Chondrocyte (in vitro differentiated cells): ENCODE results near the gene UCN3. TPM values are rescaled to one million over a fixed set of nuclear protein-coding genes. Genes with fewer than 3 reads are reported as not detected.

ENCODE experiments used
- DNase-seq: peaks from one replicate; pipeline ENCODE4 v3.0.0; 2021; ENCODE audit warnings: mixed read lengths, low spot score
- H3K27ac Mint-ChIP-seq: one replicate; pipeline ENCODE4 v1.8.0; 2021; ENCODE audit warnings: mild to moderate bottlenecking, moderate library complexity, mixed read lengths; ENCODE audit not compliant: unreplicated experiment
- H3K27me3 Mint-ChIP-seq: 2 replicates; pipeline ENCODE4 v1.8.0; 2021; ENCODE audit warnings: low read depth, mixed read lengths
- H3K36me3 Mint-ChIP-seq: 2 replicates; pipeline ENCODE4 v1.8.0; 2021; ENCODE audit warnings: low read depth, mixed read lengths
- H3K4me1 Mint-ChIP-seq: 2 replicates; pipeline ENCODE4 v1.8.0; 2021; ENCODE audit warnings: low read depth, mild to moderate bottlenecking, mixed read lengths
- H3K4me3 Mint-ChIP-seq: one replicate; pipeline ENCODE4 v1.8.0; 2021; ENCODE audit warnings: mild to moderate bottlenecking, moderate library complexity, mixed read lengths; ENCODE audit not compliant: unreplicated experiment
- H3K9me3 Mint-ChIP-seq: 2 replicates; pipeline ENCODE4 v1.8.0; 2021; ENCODE audit warnings: low read depth, mixed read lengths
- CTCF ChIP-seq: fragments of 200-600 bp; sonication (generic); IDR thresholded peaks from 2 replicates; pipeline ENCODE4 v1.5.0; 2021; ENCODE audit warnings: antibody characterized with exemption, mild to moderate bottlenecking, moderate library complexity
- total RNA-seq: library from RNA; stranded (reverse); gene quantifications from 3 replicates; pipeline ENCODE4 v1.2.1, GENCODE V29; 2021

UCN3 gene
- total RNA-seq, 1 donor from 2014 or later = not detected

GRCh38 chr10:5393529-5393928 is 28.8 kb downstream of the UCN3 start:
- Mint-ChIP-seq H3K27me3 (peaks cover 9% of the 10 kb centered on the region), H3K4me1 (no peaks in the 10 kb centered on the region), H3K27ac (no peak overlapping the region), H3K9me3 (peaks cover 44% of the 10 kb centered on the region), H3K4me3 (no peak overlapping the region), H3K36me3 (peaks cover 11% of the 10 kb centered on the region)
- no peak for DNase-seq
- TF ChIP-seq CTCF = no peak

GRCh38 chr10:5395168-5395567 is 30.4 kb downstream of the UCN3 start:
- H3K27me3 Mint-ChIP-seq = peaks cover 21% of the 10 kb centered on the region
- peaks cover 31% of the 10 kb centered on the region for H3K9me3 Mint-ChIP-seq
- peaks cover 7% of the 10 kb centered on the region for H3K36me3 Mint-ChIP-seq
- no peak overlapping the region for H3K27ac Mint-ChIP-seq
- H3K4me3 Mint-ChIP-seq = no peak overlapping the region
- DNase-seq = no peak
- H3K4me1 Mint-ChIP-seq = no peaks in the 10 kb centered on the region
- no peak for TF ChIP-seq CTCF

GRCh38 chr10:5396556-5397300 is 32.0 kb downstream of the UCN3 start:
- Mint-ChIP-seq H3K9me3 (peaks cover 15% of the 10 kb centered on the region), H3K36me3 (peaks cover 4% of the 10 kb centered on the region), H3K27me3 (peaks cover 26% of the 10 kb centered on the region), H3K27ac (no peak overlapping the region), H3K4me1 (no peaks in the 10 kb centered on the region), H3K4me3 (no peak overlapping the region)
- no peak for TF ChIP-seq CTCF
- no peak for DNase-seq

GRCh38 chr10:5399332-5399731 is 34.6 kb downstream of the UCN3 start:
- Mint-ChIP-seq H3K9me3 (peaks cover 3% of the 10 kb centered on the region), H3K27me3 (peaks cover 35% of the 10 kb centered on the region), H3K4me1 (no peaks in the 10 kb centered on the region), H3K4me3 (no peak overlapping the region), H3K27ac (no peak overlapping the region), H3K36me3 (peaks cover 1% of the 10 kb centered on the region)
- DNase-seq = no peak
- no peak for TF ChIP-seq CTCF

- Mint-ChIP-seq H3K27me3 (peaks cover 37% of the 10 kb centered on the region), H3K27ac (no peak overlapping the region), H3K9me3 (peaks cover 3% of the 10 kb centered on the region), H3K4me3 (no peak overlapping the region), H3K4me1 (no peaks in the 10 kb centered on the region), H3K36me3 (peaks cover 1% of the 10 kb centered on the region)
- TF ChIP-seq CTCF = no peak
- DNase-seq = no peak
Observed at GRCh38 chr10:5400468-5401240, 35.9 kb downstream of the UCN3 start.
